Measurements from ENCODE around the gene HIKESHI.

DNA sequence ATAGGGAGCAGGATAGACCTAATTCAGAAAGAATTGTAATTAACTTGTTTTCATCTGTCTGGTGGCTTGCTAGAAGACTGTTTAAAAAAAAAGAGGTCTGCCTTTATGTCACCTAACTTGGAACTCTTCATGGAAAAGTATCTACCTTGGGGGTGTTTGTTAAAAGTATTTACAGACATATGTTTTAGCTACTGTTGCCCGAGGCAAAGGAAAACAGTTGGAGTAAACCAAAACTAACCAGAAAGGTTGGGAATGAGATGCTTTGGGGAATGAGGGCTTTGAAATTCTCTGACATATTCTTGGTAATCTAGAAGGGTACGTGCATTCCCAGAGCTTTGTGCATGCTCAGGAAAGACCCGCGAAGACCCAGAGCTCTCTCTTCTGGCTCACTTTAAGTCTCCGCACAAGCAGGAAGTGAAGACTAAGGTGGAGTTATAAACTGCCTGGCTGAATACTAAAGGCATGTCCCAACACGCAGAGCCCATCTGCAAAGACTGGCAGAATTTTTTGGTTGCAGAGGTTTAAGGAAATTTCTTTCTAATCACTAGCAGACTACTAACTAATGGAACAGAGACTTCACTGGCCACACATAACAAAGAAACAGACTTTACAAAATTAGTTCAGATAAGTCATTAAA, 33.2 kb downstream of the HIKESHI start:
- TF ChIP-seq CTCF (IDR thresholded peaks at IDR 0.05; ENCODE audit: borderline replicate concordance, extremely low read depth, low read length, poor library complexity, severe bottlenecking) (no peak), EZH2 (IDR thresholded peaks at IDR 0.05; ENCODE audit: borderline replicate concordance, low read depth, low read length, severe bottlenecking) (no peak)

All from DND-41 (cell line).